Endothelial cell of umbilical vein (primary cell): ENCODE data around the gene CDHR1. TPM values are rescaled to one million over a fixed set of nuclear protein-coding genes. Genes with fewer than 3 reads are reported as not detected.

ENCODE experiments used
- BruUV-seq: library from RNA; stranded (reverse); fragments of 400-500 nt; replicated peaks from 2 replicates; lab custom pipeline; 2021; lab: Mats Ljungman, UMichigan
- CTCF ChIA-PET: fragments of 300-600, 350-600 bp; sonication (Branson Sonifier 250); formaldehyde crosslinking; loops from one replicate; lab custom pipeline; 2021; ENCODE audit warnings: antibody characterized with exemption, inconsistent platforms; lab: Charles Lee
- POLR2A ChIA-PET: fragments of 300-600, 350-600 bp; sonication (Branson Sonifier 250); formaldehyde crosslinking; loops from one replicate; lab custom pipeline; 2021; ENCODE audit warnings: antibody characterized with exemption, inconsistent platforms; lab: Charles Lee
- DNase-seq: peaks from one replicate; pipeline ENCODE4 v3.0.0-alpha.2; 2011; ENCODE audit warnings: low read depth, low spot score
- FAIRE-seq: peaks from 2 replicates; lab custom pipeline; 2011; peaks lifted over from hg19 to GRCh38; lab: Jason Lieb, UNC
- H2AFZ ChIP-seq: 2 replicates; pipeline ENCODE4 v1.6.0; 2012; ENCODE audit warnings: low read depth, low read length, control low read depth, inconsistent platforms
- H3K27ac ChIP-seq: 2 replicates; pipeline ENCODE4 v1.5.1; 2011; ENCODE audit warnings: low read depth, mild to moderate bottlenecking, control low read depth, low read length, moderate library complexity; ENCODE audit not compliant: insufficient read depth
- H3K27me3 ChIP-seq, 2 experiments: 2 replicates each; pipeline versions ENCODE4 v1.6.0 to v1.6.1; 2011; ENCODE audit warnings: low read length in 2 of 2, mixed read lengths in 1 of 2; ENCODE audit not compliant: control insufficient read depth in 2 of 2, insufficient read depth in 2 of 2
- H3K36me3 ChIP-seq, 2 experiments: 2 replicates in 1 of 2; 3 replicates in 1 of 2; pipeline ENCODE4 v1.5.1; 2011; ENCODE audit warnings: low read length in 2 of 2, mild to moderate bottlenecking in 1 of 2, moderate library complexity in 1 of 2; ENCODE audit not compliant: control insufficient read depth in 2 of 2, insufficient read depth in 2 of 2; ENCODE audit errors: extremely low read depth in 1 of 2
- H3K4me1 ChIP-seq: 3 replicates; pipeline ENCODE4 v1.5.1; 2011; ENCODE audit warnings: mild to moderate bottlenecking, low read length; ENCODE audit not compliant: control insufficient read depth, insufficient read depth; ENCODE audit errors: extremely low read depth
- H3K4me2 ChIP-seq: 2 replicates; pipeline ENCODE4 v1.6.1; 2011; ENCODE audit warnings: low read length, control low read depth, mixed read lengths; ENCODE audit not compliant: insufficient read depth
- H3K4me3 ChIP-seq, 3 experiments: fragments of 200-600 bp in 1 of 3; sonication (generic), shearing (Covaris generic) in 1 of 3; replicated peaks in 1 of 3; 2 replicates each; pipeline ENCODE4 v1.5.1; 2011 to 2016; ENCODE audit warnings: control low read depth in 3 of 3, low read length in 3 of 3, mild to moderate bottlenecking in 2 of 3, inconsistent platforms in 1 of 3, low read depth in 1 of 3, moderate library complexity in 1 of 3; ENCODE audit not compliant: insufficient read depth in 1 of 3
- H3K79me2 ChIP-seq: 2 replicates; pipeline ENCODE4 v1.6.0; 2012; ENCODE audit warnings: low read length, inconsistent platforms; ENCODE audit not compliant: control insufficient read depth, insufficient read depth
- H3K9ac ChIP-seq: replicated peaks from 2 replicates; pipeline ENCODE3; 2011; ENCODE audit warnings: low read length, control low read depth; ENCODE audit not compliant: insufficient read depth; ENCODE audit errors: extremely low read depth
- H3K9me1 ChIP-seq: replicated peaks from 3 replicates; pipeline ENCODE4 v1.6.0; 2011; ENCODE audit warnings: mild to moderate bottlenecking, low read length; ENCODE audit not compliant: control insufficient read depth, insufficient read depth; ENCODE audit errors: extremely low read depth
- H3K9me3 ChIP-seq: replicated peaks from 2 replicates; pipeline ENCODE4 v1.5.1; 2012; ENCODE audit warnings: low read length, inconsistent platforms; ENCODE audit not compliant: control insufficient read depth, insufficient read depth
- H4K20me1 ChIP-seq: replicated peaks from 2 replicates; pipeline ENCODE3; 2011; ENCODE audit warnings: mild to moderate bottlenecking, low read length; ENCODE audit not compliant: control insufficient read depth, insufficient read depth; ENCODE audit errors: extremely low read depth
- EZH2 ChIP-seq: IDR thresholded peaks from 2 replicates; pipeline ENCODE4 v1.6.1; 2012; ENCODE audit warnings: borderline replicate concordance, low read depth, mild to moderate bottlenecking, moderate library complexity, low read length, inconsistent platforms; ENCODE audit not compliant: severe bottlenecking
- FOS ChIP-seq: IDR thresholded peaks from 2 replicates; pipeline ENCODE4 v1.6.1; 2011; ENCODE audit warnings: mild to moderate bottlenecking, low read length, moderate library complexity, borderline replicate concordance; ENCODE audit not compliant: insufficient read depth
- GATA2 ChIP-seq: IDR thresholded peaks from 2 replicates; pipeline ENCODE4 v1.7.0; 2011; ENCODE audit warnings: low read depth, mild to moderate bottlenecking, moderate library complexity, mixed read lengths, low read length; ENCODE audit not compliant: insufficient read length, insufficient read depth
- JUN ChIP-seq: IDR thresholded peaks from 2 replicates; pipeline ENCODE4 v1.6.1; 2011; ENCODE audit warnings: borderline replicate concordance, low read depth; ENCODE audit not compliant: insufficient read length, insufficient read depth
- MAX ChIP-seq: IDR thresholded peaks from 2 replicates; pipeline ENCODE4 v1.6.1; 2011; ENCODE audit not compliant: insufficient read depth, insufficient read length
- MYC ChIP-seq: IDR thresholded peaks from one replicate; pipeline ENCODE4 v1.6.1; 2011; ENCODE audit warnings: mild to moderate bottlenecking, low read depth, low read length
- POLR2A ChIP-seq: IDR thresholded peaks from 2 replicates; pipeline ENCODE4 v1.6.1; 2012; ENCODE audit warnings: low read depth, mild to moderate bottlenecking, control low read depth, low read length
- POLR2AphosphoS5 ChIP-seq: IDR thresholded peaks from 2 replicates; pipeline ENCODE4 v1.6.1; 2012; ENCODE audit warnings: low read depth, mild to moderate bottlenecking, control low read depth, low read length, moderate library complexity; ENCODE audit not compliant: insufficient read depth
- dilution Hi-C: fragments of 300-500 bp; cut with MboI; formaldehyde crosslinking; loops from one replicate; pipeline ENCODE4 v1.15.0; 2019; ENCODE audit warnings: low sequenced_read_pairs; ENCODE audit not compliant: extremely low pct_ligation_motif_present
- intact Hi-C: fragments of 100-400 bp; cut with micrococcal nuclease; formaldehyde crosslinking; loops from one replicate; pipeline ENCODE4 v1.10.0; 2022
- polyA plus RNA-seq, 4 experiments: library from polyadenylated mRNA; depleted of rRNA in 3 of 4; stranded (reverse) in 3 of 4; unstranded in 1 of 4; fragments of >200 nt; gene quantifications; 2 replicates each; pipeline versions ENCODE4 v1.2.1 to v1.2.3, GENCODE V29; 2011 to 2012; ENCODE audit warnings: missing spikeins in 1 of 4
- total RNA-seq: library from RNA; stranded (reverse); gene quantifications from 2 replicates; pipeline ENCODE4 v1.2.3, GENCODE V29; 2021
- TF ChIP-seq, protein P1 (sequence below), 2 donors: IDR thresholded peaks; 1 replicate in 1 of 2; 2 replicates in 1 of 2; pipeline ENCODE4 v1.5.1; 2011; ENCODE audit warnings: low read length in 2 of 2, mild to moderate bottlenecking in 2 of 2, moderate library complexity in 2 of 2, control low read depth in 1 of 2, inconsistent platforms in 1 of 2, low read depth in 1 of 2; ENCODE audit not compliant: insufficient read depth in 1 of 2; ENCODE audit errors: extremely low read depth in 1 of 2

The CDHR1 gene
- total and polyA plus RNA-seq, 2 donors (not counting 3 experiments of a cell fraction or from before 2014, with no cell fraction given), result 0.11 to 0.53 TPM

DNA sequence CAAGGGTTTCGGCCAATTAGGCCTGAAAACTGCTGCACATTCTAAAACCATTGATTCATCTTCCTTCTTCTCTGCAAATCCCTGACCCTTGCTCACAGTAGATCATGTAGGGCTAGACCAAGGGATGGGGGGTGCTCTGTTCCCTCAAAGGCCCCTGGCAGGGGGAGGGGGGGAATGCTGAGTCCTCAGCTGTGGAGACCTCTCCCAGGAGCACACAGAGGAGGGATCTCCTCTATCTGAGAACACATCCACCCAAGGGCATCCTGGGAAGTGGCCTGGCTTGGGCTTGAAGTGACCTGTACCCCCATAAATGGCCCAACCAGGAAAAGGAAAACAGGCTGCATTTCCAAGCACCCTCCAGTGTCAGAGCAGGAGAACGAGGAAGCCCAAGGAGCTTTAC lies 1.0 kb upstream of the CDHR1 start:
- H3K79me2 ChIP-seq, result no peaks in the 10 kb centered on the region
- H4K20me1 ChIP-seq, result no peaks in the 10 kb centered on the region
- FAIRE-seq (no peak), DNase-seq (no peak)
- no peak overlapping the region for H3K4me2 ChIP-seq
- dilution Hi-C loops, result no loop called here
- CTCF ChIA-PET, result no interaction called here
- no peaks in the 10 kb centered on the region for H3K9me3 ChIP-seq
- TF ChIP-seq EZH2 (no peak), MYC (no peak), GATA2 (no peak), POLR2A (no peak)
- no peaks in the 10 kb centered on the region for H3K36me3 ChIP-seq
- no peak overlapping the region for H2AFZ ChIP-seq
- BruUV-seq, result no TSS peak
- no peak overlapping the region for H3K27ac ChIP-seq
- no peak overlapping the region for H3K4me3 ChIP-seq
- H3K4me1 ChIP-seq, result no peaks in the 10 kb centered on the region
- H3K27me3 ChIP-seq, result peaks cover 31% of the 10 kb centered on the region in 2 experiments
- no peaks in the 10 kb centered on the region for H3K9me1 ChIP-seq
- POLR2A ChIA-PET, result no interaction called here
- no peak overlapping the region for H3K9ac ChIP-seq
- intact Hi-C loops, result no loop called here

DNA sequence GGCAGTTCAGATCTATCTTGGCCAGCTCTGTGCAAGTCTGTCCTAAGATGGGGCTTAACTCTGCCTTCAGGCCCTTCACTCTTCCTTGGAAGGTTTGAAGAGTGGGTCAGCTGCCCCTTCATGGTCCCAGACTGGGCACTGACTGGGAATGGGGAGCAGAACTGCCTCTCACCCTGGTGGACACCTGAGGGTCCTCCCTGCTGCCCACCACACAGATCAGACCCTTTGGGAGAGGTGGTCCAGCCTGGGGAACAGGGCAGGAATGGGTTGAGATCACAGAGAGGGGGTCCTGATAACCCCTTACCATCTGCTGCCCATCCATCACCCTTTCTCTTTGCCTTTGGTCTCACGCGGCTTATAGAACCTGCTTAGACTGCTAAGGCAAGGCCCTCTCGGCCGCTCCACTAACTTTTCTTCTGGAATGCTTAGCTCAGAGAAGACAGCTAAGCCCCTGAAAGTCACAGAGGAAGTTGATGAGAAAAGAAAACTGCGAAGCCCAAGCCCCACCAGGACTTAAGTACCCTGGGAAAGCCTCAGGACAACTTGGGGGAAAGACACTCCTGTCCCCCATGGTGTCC lies 402 bp upstream of the CDHR1 start:
- H3K9me1 ChIP-seq, result no peaks in the 10 kb centered on the region
- no peaks in the 10 kb centered on the region for H3K4me1 ChIP-seq
- intact Hi-C loops (no loop called here), dilution Hi-C loops (no loop called here)
- no peak overlapping the region for H3K9ac ChIP-seq
- ChIA-PET CTCF (no interaction called here), POLR2A (no interaction called here)
- DNase-seq (no peak), FAIRE-seq (no peak)
- TF ChIP-seq POLR2AphosphoS5, result no peak
- TF ChIP-seq JUN, result no peak
- TF ChIP-seq EZH2, result no peak
- no peak for TF ChIP-seq MYC
- TF ChIP-seq, protein P1, sequence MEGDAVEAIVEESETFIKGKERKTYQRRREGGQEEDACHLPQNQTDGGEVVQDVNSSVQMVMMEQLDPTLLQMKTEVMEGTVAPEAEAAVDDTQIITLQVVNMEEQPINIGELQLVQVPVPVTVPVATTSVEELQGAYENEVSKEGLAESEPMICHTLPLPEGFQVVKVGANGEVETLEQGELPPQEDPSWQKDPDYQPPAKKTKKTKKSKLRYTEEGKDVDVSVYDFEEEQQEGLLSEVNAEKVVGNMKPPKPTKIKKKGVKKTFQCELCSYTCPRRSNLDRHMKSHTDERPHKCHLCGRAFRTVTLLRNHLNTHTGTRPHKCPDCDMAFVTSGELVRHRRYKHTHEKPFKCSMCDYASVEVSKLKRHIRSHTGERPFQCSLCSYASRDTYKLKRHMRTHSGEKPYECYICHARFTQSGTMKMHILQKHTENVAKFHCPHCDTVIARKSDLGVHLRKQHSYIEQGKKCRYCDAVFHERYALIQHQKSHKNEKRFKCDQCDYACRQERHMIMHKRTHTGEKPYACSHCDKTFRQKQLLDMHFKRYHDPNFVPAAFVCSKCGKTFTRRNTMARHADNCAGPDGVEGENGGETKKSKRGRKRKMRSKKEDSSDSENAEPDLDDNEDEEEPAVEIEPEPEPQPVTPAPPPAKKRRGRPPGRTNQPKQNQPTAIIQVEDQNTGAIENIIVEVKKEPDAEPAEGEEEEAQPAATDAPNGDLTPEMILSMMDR (IDR thresholded peaks at IDR 0.05; ENCODE audit: extremely low read depth in 1 of 2, insufficient read depth in 1 of 2, low read depth in 1 of 2, low read length in 2 of 2), result no peak
- TF ChIP-seq GATA2, result no peak
- TF ChIP-seq FOS, result no peak
- TF ChIP-seq POLR2A, result no peak
- TF ChIP-seq MAX, result no peak
- H3K9me3 ChIP-seq, result no peaks in the 10 kb centered on the region
- H3K4me3 ChIP-seq, result no peak overlapping the region
- H4K20me1 ChIP-seq, result no peaks in the 10 kb centered on the region
- H3K4me2 ChIP-seq, result no peak overlapping the region
- H2AFZ ChIP-seq, result no peak overlapping the region
- no peaks in the 10 kb centered on the region for H3K36me3 ChIP-seq
- BruUV-seq, result no TSS peak
- no peak overlapping the region for H3K27ac ChIP-seq
- H3K27me3 ChIP-seq, result peaks cover 31% of the 10 kb centered on the region in 2 experiments
- no peaks in the 10 kb centered on the region for H3K79me2 ChIP-seq
